ENCODE measurements around the gene SND1. TPM values are rescaled to one million over a fixed set of nuclear protein-coding genes. Genes with fewer than 3 reads are reported as not detected.

The SND1 gene
- total and polyA plus RNA-seq, 2 donors from 2014 or later, result 83.0 to 154 TPM

DNA sequence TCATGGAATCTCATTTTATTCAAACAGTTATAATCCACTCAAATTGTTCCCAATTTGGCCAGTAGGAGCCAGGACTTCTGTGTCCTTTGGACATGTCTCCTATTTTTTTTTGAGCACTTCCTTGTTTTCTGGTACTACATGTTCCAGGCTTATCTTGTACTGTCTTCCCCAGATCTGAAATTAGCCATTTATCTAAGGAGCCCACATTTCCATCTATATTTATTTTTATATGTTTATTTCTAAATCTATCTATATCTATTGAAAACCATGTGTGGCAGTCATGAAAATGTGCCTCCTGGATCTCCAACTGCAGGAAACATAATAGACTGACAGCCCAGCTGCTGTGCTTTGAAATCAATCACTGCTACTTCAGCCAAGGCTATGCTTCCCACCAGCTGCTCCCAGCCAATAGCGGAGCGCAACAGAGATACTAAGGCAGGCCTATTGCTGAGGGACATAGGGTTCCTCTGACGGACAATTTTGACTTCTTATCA, 232.1 kb downstream of the SND1 start:
- H3K9me3 ChIP-seq (ENCODE audit: control insufficient read depth in 2 of 3, insufficient read depth in 1 of 3, low read length in 3 of 3), result no peaks in the 10 kb centered on the region
- H3K27ac ChIP-seq (ENCODE audit: low read depth in 2 of 2, low read length in 2 of 2), result no peak overlapping the region
- no peaks in the 10 kb centered on the region for H3K27me3 ChIP-seq (ENCODE audit: control insufficient read depth, insufficient read depth, low read length)
- H3K4me1 ChIP-seq (ENCODE audit: control insufficient read depth in 2 of 3, insufficient read depth in 2 of 3, low read depth in 1 of 3, low read length in 3 of 3), result peaks cover 0 to 2% (median 0%) of the 10 kb centered on the region in 3 donors
- H3K4me3 ChIP-seq (ENCODE audit: low read length in 3 of 3), result no peak overlapping the region
- no peak overlapping the region for H3K9ac ChIP-seq (ENCODE audit: low read length in 3 of 3)
- H3K36me3 ChIP-seq (ENCODE audit: control insufficient read depth in 2 of 3, insufficient read depth in 3 of 3, low read length in 3 of 3), result peaks cover 0 to 10% (median 4%) of the 10 kb centered on the region in 3 donors
- DNase-seq (no peak), FAIRE-seq (no peak)
- intact Hi-C loops (cut with DNase I), result no loop called here
- TF ChIP-seq, protein P1, sequence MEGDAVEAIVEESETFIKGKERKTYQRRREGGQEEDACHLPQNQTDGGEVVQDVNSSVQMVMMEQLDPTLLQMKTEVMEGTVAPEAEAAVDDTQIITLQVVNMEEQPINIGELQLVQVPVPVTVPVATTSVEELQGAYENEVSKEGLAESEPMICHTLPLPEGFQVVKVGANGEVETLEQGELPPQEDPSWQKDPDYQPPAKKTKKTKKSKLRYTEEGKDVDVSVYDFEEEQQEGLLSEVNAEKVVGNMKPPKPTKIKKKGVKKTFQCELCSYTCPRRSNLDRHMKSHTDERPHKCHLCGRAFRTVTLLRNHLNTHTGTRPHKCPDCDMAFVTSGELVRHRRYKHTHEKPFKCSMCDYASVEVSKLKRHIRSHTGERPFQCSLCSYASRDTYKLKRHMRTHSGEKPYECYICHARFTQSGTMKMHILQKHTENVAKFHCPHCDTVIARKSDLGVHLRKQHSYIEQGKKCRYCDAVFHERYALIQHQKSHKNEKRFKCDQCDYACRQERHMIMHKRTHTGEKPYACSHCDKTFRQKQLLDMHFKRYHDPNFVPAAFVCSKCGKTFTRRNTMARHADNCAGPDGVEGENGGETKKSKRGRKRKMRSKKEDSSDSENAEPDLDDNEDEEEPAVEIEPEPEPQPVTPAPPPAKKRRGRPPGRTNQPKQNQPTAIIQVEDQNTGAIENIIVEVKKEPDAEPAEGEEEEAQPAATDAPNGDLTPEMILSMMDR (IDR thresholded peaks at IDR 0.05; ENCODE audit: borderline replicate concordance, extremely low read depth, insufficient read depth), result no peak

DNA sequence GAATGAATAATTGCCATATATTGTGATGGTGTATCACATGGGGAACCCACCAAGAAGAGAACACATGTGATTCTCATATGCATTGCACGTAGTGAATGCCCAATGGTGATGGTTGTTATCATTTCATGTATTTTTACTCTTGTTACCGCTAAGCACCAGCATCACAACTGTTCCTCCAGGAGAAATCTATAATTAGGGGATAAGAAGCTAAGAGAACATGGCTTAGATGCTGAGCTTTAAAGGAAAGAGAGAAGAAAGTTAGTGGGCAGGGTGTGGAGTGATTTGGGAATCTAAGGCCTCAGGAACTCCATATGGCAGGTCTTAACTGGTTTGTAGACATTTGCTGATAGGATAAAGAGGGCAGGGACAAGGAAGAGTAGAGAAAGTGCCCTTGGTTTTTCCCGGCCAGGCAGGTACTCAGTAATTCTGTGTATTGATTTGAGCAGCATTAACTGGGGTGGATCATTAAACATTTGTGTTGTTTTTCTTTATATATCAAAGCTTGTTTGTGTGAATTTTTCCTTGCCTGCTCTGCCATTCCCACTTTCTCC, 233.3 kb downstream of the SND1 start:
- Histone ChIP-seq H3K9ac (ENCODE audit: low read length in 3 of 3) (no peak overlapping the region), H3K4me3 (ENCODE audit: low read length in 3 of 3) (no peak overlapping the region), H3K27me3 (ENCODE audit: control insufficient read depth, insufficient read depth, low read length) (no peaks in the 10 kb centered on the region), H3K36me3 (ENCODE audit: control insufficient read depth in 2 of 3, insufficient read depth in 3 of 3, low read length in 3 of 3) (peaks cover 0 to 10% (median 4%) of the 10 kb centered on the region in 3 donors), H3K9me3 (ENCODE audit: control insufficient read depth in 2 of 3, insufficient read depth in 1 of 3, low read length in 3 of 3) (no peaks in the 10 kb centered on the region), H3K4me1 (ENCODE audit: control insufficient read depth in 2 of 3, insufficient read depth in 2 of 3, low read depth in 1 of 3, low read length in 3 of 3) (peaks cover 0 to 2% (median 0%) of the 10 kb centered on the region in 3 donors), H3K27ac (ENCODE audit: low read depth in 2 of 2, low read length in 2 of 2) (no peak overlapping the region)
- TF ChIP-seq, protein P1 (IDR thresholded peaks at IDR 0.05; ENCODE audit: borderline replicate concordance, extremely low read depth, insufficient read depth), result no peak
- intact Hi-C loops (cut with DNase I), result no loop called here
- DNase-seq (no peak), FAIRE-seq (no peak)

DNA sequence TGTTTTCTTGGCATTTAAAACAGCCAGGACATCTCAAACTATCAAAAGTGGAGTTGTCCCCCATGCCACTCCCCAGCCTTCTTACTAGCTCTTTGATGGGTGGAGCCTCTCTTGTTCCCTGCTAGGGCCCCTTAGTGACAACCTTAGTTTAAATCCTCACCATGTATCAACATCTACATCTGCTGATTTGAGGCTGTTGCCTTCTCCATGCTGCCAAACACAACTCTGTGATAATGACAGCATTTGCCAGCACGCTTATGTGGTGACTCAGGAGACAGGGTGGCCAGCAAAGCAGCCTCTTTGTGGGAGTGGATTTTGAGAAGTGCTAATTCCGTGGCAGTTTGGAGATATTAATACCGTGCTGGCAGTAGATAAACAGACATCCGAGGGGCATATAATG, 233.8 kb downstream of the SND1 start:
- Histone ChIP-seq H3K9me3 (ENCODE audit: control insufficient read depth in 2 of 3, insufficient read depth in 1 of 3, low read length in 3 of 3) (no peaks in the 10 kb centered on the region), H3K9ac (ENCODE audit: low read length in 3 of 3) (no peak overlapping the region), H3K36me3 (ENCODE audit: control insufficient read depth in 2 of 3, insufficient read depth in 3 of 3, low read length in 3 of 3) (peaks cover 0 to 10% (median 4%) of the 10 kb centered on the region in 3 donors), H3K4me1 (ENCODE audit: control insufficient read depth in 2 of 3, insufficient read depth in 2 of 3, low read depth in 1 of 3, low read length in 3 of 3) (peaks cover 0 to 2% (median 0%) of the 10 kb centered on the region in 3 donors), H3K27ac (ENCODE audit: low read depth in 2 of 2, low read length in 2 of 2) (no peak overlapping the region), H3K4me3 (ENCODE audit: low read length in 3 of 3) (no peak overlapping the region), H3K27me3 (ENCODE audit: control insufficient read depth, insufficient read depth, low read length) (no peaks in the 10 kb centered on the region)
- TF ChIP-seq, protein P1 (IDR thresholded peaks at IDR 0.05; ENCODE audit: borderline replicate concordance, extremely low read depth, insufficient read depth), result no peak
- FAIRE-seq (no peak), DNase-seq (no peak)
- intact Hi-C loops (cut with DNase I), result no loop called here

All from kidney (tissue), 14 donors.